ENCODE measurements around the gene SH3D19. TPM values are rescaled to one million over a fixed set of nuclear protein-coding genes. Genes with fewer than 3 reads are reported as not detected.

SH3D19 gene
- polyA plus RNA-seq, 3 donors = not detected

GRCh38 chr4:151321586-151321985 lies 3.8 kb downstream of the SH3D19 start:
- Mint-ChIP-seq H3K36me3 (no peaks in the 10 kb centered on the region), H3K4me3 (no peak overlapping the region), H3K4me1 (peaks cover 7% of the 10 kb centered on the region), H3K27ac (no peak overlapping the region), H3K9me3 (peaks cover 0 to 12% (median 8%) of the 10 kb centered on the region in 7 donors), H3K27me3 (ENCODE audit: low read depth in 3 of 3) (peaks cover 38 to 54% (median 41%) of the 10 kb centered on the region in 3 donors)
- no peak for DNase-seq
- peaks cover 0 to 10% of the 10 kb centered on the region in 2 donors for H3K4me1 ChIP-seq (ENCODE audit: control insufficient read depth in 1 of 2, insufficient read depth in 2 of 2, low read length in 2 of 2)
- peaks cover 36 to 45% of the 10 kb centered on the region in 2 donors for H3K27me3 ChIP-seq (ENCODE audit: control insufficient read depth in 2 of 2, insufficient read depth in 2 of 2, low read length in 2 of 2)
- no peak overlapping the region for H3K27ac ChIP-seq (ENCODE audit: low read depth in 1 of 2, low read length in 2 of 2)
- H3K79me2 ChIP-seq (ENCODE audit: insufficient read depth, low read length) = no peaks in the 10 kb centered on the region
- no CpG with 5 or more reads among the region's 1 CpG for WGBS (ENCODE audit: insufficient coverage)
- H4K20me1 ChIP-seq (ENCODE audit: insufficient read depth, low read length) = no peaks in the 10 kb centered on the region
- H3K9me3 ChIP-seq (replicated peaks in 1 of 2; ENCODE audit: control insufficient read depth in 1 of 2, insufficient read depth in 1 of 2, low read length in 2 of 2) = peaks cover 0 to 9% of the 10 kb centered on the region in 2 donors
- TF ChIP-seq, protein P1, sequence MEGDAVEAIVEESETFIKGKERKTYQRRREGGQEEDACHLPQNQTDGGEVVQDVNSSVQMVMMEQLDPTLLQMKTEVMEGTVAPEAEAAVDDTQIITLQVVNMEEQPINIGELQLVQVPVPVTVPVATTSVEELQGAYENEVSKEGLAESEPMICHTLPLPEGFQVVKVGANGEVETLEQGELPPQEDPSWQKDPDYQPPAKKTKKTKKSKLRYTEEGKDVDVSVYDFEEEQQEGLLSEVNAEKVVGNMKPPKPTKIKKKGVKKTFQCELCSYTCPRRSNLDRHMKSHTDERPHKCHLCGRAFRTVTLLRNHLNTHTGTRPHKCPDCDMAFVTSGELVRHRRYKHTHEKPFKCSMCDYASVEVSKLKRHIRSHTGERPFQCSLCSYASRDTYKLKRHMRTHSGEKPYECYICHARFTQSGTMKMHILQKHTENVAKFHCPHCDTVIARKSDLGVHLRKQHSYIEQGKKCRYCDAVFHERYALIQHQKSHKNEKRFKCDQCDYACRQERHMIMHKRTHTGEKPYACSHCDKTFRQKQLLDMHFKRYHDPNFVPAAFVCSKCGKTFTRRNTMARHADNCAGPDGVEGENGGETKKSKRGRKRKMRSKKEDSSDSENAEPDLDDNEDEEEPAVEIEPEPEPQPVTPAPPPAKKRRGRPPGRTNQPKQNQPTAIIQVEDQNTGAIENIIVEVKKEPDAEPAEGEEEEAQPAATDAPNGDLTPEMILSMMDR (IDR thresholded peaks at IDR 0.05) = no peak
- intact Hi-C loops (cut with micrococcal nuclease) = no loop called here
- no peaks in the 10 kb centered on the region for H3K36me3 ChIP-seq (replicated peaks in 1 of 2; ENCODE audit: control insufficient read depth in 1 of 2, insufficient read depth in 2 of 2, low read length in 2 of 2)
- no peak overlapping the region for H3K4me2 ChIP-seq (replicated peaks; ENCODE audit: extremely low read depth, low read length, poor library complexity, severe bottlenecking)
- H3K4me3 ChIP-seq (replicated peaks in 1 of 3; ENCODE audit: low read depth in 2 of 3, low read length in 3 of 3) = no peak overlapping the region
- H2AFZ ChIP-seq (ENCODE audit: insufficient read depth, low read depth, low read length, poor library complexity, severe bottlenecking) = no peak overlapping the region
- no peak overlapping the region for H3K9ac ChIP-seq (ENCODE audit: insufficient read depth, low read length, poor library complexity, severe bottlenecking)

DNA sequence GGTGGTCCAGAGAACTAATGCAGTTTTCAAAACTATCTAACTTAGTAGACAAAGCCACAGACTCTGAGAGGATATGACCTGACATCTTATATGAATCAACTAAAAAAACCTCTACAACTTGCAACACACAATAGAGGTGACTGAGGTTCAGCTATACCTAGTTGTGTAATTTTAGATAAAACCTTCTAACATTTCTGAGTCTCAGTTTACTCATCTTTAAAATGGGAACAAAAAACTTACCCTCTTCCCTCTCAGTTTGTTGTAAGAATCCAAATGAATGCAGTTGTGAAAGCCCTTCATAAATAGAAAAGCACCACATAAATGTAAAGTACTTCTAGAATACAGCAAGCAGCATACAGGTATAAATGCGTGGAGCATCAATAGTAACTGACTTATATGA lies 5.9 kb downstream of the SH3D19 start:
- Mint-ChIP-seq H3K4me1 (no peaks in the 10 kb centered on the region), H3K4me3 (no peak overlapping the region), H3K36me3 (no peaks in the 10 kb centered on the region), H3K27ac (no peak overlapping the region), H3K27me3 (ENCODE audit: low read depth in 3 of 3) (peaks cover 23 to 35% (median 24%) of the 10 kb centered on the region in 3 donors), H3K9me3 (no peaks in the 10 kb centered on the region)
- no peak overlapping the region for H3K4me3 ChIP-seq (replicated peaks in 1 of 3; ENCODE audit: low read depth in 2 of 3, low read length in 3 of 3)
- no CpG with 5 or more reads among the region's 1 CpG for WGBS (ENCODE audit: insufficient coverage)
- no peaks in the 10 kb centered on the region for H3K79me2 ChIP-seq (ENCODE audit: insufficient read depth, low read length)
- H3K4me1 ChIP-seq (ENCODE audit: control insufficient read depth in 1 of 2, insufficient read depth in 2 of 2, low read length in 2 of 2) = no peaks in the 10 kb centered on the region
- no peak overlapping the region for H3K4me2 ChIP-seq (replicated peaks; ENCODE audit: extremely low read depth, low read length, poor library complexity, severe bottlenecking)
- H3K9me3 ChIP-seq (replicated peaks in 1 of 2; ENCODE audit: control insufficient read depth in 1 of 2, insufficient read depth in 1 of 2, low read length in 2 of 2) = no peaks in the 10 kb centered on the region
- H3K36me3 ChIP-seq (replicated peaks in 1 of 2; ENCODE audit: control insufficient read depth in 1 of 2, insufficient read depth in 2 of 2, low read length in 2 of 2) = no peaks in the 10 kb centered on the region
- no peaks in the 10 kb centered on the region for H4K20me1 ChIP-seq (ENCODE audit: insufficient read depth, low read length)
- no peak for DNase-seq
- no peak overlapping the region for H3K27ac ChIP-seq (ENCODE audit: low read depth in 1 of 2, low read length in 2 of 2)
- intact Hi-C loops (cut with micrococcal nuclease) = no loop called here
- peaks cover 20 to 28% of the 10 kb centered on the region in 2 donors for H3K27me3 ChIP-seq (ENCODE audit: control insufficient read depth in 2 of 2, insufficient read depth in 2 of 2, low read length in 2 of 2)
- no peak overlapping the region for H2AFZ ChIP-seq (ENCODE audit: insufficient read depth, low read depth, low read length, poor library complexity, severe bottlenecking)
- TF ChIP-seq, protein P1 (IDR thresholded peaks at IDR 0.05) = no peak
- H3K9ac ChIP-seq (ENCODE audit: insufficient read depth, low read length, poor library complexity, severe bottlenecking) = no peak overlapping the region

Data from CD14-positive monocyte (primary cell).